ENCODE data around the gene KLHDC8A. TPM values are rescaled to one million over a fixed set of nuclear protein-coding genes. Genes with fewer than 3 reads are reported as not detected.

The KLHDC8A gene
- total RNA-seq, 1 donor from 2014 or later: not detected

DNA sequence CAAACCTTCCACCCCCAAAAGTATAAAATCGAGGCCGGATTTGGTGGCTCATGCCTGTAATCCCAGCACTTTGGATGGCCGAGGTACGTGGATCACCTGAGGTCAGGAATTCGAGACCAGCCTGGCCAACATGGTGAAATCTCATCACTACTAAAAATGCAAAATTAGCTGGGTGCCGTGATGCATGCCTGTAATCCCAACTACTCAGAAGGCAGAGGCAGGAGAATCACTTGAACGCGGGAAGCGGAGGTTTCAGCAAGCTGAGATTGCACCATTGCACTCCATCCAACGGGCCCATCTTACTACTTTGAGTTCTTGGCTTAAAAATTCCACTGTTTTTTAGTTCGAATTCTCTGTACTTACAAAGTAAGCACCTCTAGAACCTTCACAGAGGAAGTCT lies 11.0 kb downstream of the KLHDC8A start:
- intact Hi-C loops (cut with micrococcal nuclease): loop anchor here (1.0 kb wide), 1 partner anchor 10 kb away; no protein-coding TSS in a partner anchor

- intact Hi-C loops (cut with micrococcal nuclease): no loop called here
Measured at GRCh38 chr1:205344066-205344928, 12.4 kb downstream of the KLHDC8A start.

DNA sequence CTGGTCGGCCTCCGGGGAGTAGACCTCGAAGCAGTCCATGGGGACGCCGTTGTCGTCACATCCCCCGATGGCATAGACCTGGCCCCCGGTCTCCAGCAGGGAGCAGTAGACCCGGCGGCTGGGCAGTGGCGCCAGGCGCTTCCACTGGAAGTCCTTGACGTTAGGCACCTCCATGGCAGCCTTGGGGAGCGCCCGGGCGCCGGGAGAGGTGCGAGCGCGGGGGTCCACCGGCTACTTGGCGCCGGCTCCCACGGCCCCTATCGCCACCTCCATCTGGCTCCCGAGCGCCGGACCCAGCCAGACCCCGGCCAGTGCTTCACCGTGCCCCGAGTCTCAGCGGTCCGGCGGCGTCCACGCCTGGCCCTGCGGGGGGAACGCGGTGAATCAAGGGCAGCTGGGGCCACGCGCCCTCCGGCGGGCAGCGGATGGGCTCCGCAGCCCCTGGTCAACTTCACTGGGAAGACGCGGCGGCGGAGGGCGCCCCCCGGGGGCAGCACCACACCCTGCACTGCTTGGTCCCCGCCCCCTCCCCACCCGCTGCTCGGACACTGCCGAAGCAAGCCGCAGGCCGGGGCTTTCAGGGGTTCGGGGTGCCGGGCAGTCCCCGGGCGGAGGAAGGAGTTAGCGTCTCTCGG lies 13.2 kb downstream of the KLHDC8A start:
- intact Hi-C loops (cut with micrococcal nuclease): no loop called here

DNA sequence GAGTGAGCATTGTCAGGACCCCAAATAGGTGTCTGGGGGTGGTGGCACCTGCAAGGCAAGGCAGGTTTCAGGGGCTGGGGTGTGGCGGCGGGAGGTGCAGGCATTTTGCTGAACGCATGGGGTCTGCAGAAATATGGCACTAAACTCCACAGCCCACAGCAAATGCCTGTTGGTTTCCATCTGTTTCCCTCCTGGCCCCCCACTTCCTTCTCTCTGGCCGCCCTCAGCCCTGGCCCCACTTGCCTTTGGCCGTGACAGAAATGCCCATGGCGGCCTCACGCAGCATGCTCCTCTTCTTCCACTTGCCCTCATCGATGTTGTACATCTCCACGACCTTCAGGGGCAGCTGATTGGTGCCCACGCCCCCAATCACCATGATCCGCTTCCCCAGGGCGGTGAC lies 13.7 kb downstream of the KLHDC8A start:
- intact Hi-C loops (cut with micrococcal nuclease): no loop called here

GRCh38 chr1:205340676-205341075 lies 16.0 kb downstream of the KLHDC8A start:
- intact Hi-C loops (cut with micrococcal nuclease): no loop called here

GRCh38 chr1:205339717-205340116 lies 17.0 kb downstream of the KLHDC8A start:
- intact Hi-C loops (cut with micrococcal nuclease): no loop called here

DNA sequence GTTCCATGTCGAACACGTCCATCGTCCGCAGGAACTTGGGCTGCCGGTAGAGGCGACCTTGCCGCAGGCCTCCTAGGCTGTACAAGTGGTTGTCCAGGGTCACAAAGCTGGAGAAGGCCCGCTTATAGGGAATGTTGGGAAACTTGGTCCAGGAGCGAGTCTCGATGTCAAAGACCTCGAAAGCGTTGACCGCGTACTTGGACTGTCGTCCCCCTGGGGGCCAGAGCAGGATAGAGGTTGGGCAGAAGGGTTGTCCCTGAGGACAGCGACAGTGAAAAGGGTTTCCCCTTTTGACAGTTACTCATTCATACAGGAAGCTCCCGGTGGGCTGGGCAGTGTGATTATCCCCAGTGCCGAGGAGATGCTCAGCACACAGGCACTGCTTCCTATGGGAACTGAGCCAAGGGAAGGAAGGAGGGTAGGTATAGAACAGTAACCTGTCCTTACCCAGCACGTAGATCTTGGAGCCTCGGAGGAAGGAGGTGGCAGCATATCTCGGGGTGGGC lies 17.5 kb downstream of the KLHDC8A start:
- intact Hi-C loops (cut with micrococcal nuclease): no loop called here

DNA sequence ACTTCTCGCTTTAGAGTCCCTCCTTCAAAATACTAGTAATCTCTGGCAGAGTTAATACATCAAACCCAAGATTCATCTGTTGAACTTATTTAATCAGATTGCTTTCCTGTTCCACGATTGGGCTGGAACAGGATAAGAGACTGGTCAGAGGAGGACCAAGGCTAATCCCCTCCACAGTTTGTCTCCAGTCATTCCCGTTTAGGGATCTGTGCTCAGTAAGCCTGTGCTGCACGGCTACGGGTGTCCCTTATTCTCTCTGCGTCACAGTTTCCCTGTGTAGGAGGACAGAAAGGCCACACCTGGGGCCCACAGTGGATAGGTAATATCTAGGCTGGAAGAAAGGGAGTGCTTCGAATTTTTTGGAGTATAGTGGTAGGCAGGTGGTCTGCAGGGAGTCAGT lies 18.7 kb downstream of the KLHDC8A start:
- intact Hi-C loops (cut with micrococcal nuclease): no loop called here

DNA sequence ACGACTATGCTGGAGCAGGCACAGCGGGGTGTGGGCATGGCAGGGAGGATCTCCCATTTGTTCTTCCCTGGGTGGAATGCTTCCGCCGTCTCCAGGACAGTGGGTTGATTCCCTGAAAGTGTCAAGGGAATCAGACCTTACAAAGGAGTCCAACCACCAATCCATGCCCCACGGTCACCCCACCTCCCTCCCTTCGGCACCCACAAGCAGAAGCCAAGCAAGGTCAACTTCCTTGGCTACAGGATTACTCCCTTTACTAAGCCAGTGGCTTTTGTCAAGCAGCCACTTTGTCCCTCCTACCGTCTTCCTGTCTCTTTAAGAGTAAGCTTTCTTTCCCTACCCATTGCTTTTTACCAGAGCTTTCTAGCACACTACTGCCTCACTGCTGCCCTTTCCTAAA lies 19.2 kb downstream of the KLHDC8A start:
- intact Hi-C loops (cut with micrococcal nuclease): no loop called here

GRCh38 chr1:205335692-205336091 lies 21.0 kb downstream of the KLHDC8A start:
- intact Hi-C loops (cut with micrococcal nuclease): loop anchor here (1.0 kb wide), 4 partner anchors 10 to 189 kb away; no protein-coding TSS in a partner anchor

- intact Hi-C loops (cut with micrococcal nuclease): no loop called here
Measured at GRCh38 chr1:205332015-205332791, 24.5 kb downstream of the KLHDC8A start.

DNA sequence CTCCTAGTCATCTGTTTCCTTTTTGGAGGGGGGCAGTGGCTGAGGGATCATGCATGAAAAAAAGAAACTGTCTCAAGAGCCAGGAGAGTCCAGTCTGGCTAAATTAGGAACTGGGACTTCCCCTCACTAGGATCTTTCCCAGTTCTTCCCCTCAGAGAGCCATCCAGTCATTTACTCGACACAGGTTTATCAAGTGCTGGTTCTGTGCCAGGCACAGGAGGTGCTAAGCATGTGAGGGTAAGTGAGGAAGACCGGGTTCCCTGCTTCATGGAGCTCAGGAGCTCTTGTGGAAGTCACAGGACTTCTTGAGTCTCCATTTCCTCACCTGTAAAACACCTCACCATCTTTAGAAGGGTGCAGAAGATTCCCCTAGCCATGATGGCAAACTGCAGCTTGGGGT lies 26.6 kb downstream of the KLHDC8A start:
- intact Hi-C loops (cut with micrococcal nuclease): no loop called here

DNA sequence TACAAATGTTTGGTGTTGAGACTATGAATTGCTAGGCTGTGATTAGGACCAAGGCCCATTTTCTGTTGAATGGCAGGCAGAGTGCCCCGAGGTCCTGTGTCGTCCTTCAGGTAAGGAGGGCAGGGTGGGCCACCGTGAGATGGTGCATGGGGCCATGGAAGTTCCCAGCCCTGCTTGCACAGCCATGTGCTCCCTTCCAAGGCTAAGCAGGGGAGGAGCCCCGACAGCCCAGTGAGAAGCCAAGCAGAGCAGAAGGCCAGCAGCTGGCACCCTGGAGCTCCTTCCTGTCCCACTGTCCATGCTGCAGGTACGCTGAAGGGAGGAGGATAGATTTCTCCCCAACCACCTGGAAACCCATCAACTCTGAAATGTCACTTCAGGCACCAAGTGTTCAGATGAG lies 27.0 kb downstream of the KLHDC8A start:
- intact Hi-C loops (cut with micrococcal nuclease): loop anchor here (10.0 kb wide), 1 partner anchor 345 kb away; no protein-coding TSS in a partner anchor

- intact Hi-C loops (cut with micrococcal nuclease): loop anchor here (10.0 kb wide), 1 partner anchor 344 kb away; no protein-coding TSS in a partner anchor
Measured at GRCh38 chr1:205328476-205328875, 28.2 kb downstream of the KLHDC8A start.

DNA sequence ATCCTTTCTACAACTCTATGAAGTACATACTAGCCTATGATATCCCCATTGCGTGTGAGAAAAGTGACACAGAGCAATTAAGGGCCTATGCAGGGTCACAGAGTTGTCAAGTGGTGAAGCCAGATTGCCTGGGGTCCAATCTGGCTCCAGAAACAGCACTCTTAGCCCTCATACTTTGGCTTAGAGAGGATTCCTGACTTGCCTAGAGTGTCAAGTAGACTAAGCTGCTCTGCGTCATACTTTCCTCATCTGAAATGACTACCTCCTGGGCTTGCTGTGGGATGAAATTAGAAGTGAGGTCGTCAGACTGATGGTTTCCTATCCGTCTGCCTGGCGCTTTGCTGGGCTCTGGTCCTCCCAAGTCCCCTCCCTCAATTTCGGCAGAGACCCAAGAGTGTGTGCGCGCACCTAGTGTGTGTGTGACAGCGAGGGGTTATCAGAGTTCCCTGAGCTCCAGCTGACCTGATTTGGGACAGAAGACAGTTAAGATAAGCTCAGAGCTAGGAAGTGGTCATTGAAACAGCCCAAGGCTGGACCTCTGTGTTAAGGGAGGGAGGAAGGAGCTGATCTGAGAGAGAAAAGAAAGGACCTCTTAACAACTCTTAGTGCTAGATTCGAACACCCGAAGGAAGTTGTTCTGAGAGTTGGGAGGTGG lies 29.8 kb downstream of the KLHDC8A start:
- intact Hi-C loops (cut with micrococcal nuclease): loop anchor here (10.0 kb wide), 1 partner anchor 342 kb away; no protein-coding TSS in a partner anchor

- intact Hi-C loops (cut with micrococcal nuclease): loop anchor here (1.0 to 10.0 kb wide), 2 partner anchors 52 to 341 kb away; no protein-coding TSS in a partner anchor
Measured at GRCh38 chr1:205325334-205325884, 31.3 kb downstream of the KLHDC8A start.

DNA sequence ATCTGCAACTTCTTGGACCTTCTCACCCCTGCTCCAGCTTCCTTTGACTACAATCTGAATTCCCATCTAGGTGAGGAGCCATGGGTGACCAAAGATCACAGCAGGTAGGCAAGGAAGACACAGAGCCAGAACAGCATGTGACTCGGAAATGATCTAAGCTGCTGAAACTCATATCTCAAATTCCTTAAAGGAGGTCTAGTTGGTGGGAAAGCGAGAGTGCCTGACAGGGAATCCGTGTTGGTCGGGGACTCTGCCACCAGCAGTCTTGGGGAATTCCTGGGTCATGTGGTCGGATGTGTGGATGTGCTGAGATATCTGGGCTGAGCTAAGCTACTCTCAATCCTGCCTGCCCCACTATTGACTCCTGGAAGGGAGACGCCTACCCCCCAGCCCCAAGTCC lies 31.9 kb downstream of the KLHDC8A start:
- intact Hi-C loops (cut with micrococcal nuclease): loop anchor here (1.0 to 10.0 kb wide), 2 partner anchors 51 to 340 kb away; no protein-coding TSS in a partner anchor

DNA sequence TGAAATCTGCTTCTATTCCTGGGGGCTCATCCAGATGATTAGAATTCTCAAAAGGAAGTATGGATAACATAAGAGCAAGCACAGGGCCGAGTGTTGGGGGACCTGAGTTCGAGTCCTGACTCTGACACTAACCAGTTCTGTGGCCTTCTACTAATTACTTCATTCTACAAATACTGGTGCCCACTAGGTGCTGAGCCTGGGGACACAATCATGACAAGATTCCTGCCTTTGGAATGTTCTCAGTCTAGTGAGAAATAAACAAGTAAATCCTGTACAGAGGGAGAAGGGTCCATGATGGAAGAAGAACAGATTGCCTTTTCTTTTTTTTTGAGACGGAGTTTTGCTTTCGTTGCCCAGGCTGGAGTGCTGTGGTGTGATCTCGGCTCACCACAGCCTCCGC lies 32.9 kb downstream of the KLHDC8A start:
- intact Hi-C loops (cut with micrococcal nuclease): loop anchor here (10.0 kb wide), 1 partner anchor 339 kb away; no protein-coding TSS in a partner anchor

DNA sequence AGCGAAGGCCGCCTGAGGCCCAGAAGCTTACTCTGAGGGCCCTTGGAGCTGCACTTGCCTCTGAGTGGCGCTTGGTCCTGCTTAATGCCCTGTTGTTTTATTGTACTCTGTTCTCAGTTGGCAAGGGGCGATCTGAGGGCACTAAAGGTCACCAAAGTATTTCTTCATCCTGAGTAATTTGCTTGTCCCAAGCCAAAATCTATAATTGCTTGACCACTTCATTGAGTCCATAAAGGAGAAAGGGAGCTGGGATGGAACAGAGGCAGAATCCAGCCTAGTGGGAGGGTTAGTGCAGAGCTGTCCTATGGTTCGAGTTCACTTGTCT lies 34.8 kb downstream of the KLHDC8A start:
- intact Hi-C loops (cut with micrococcal nuclease): loop anchor here (1.0 to 10.0 kb wide), 7 partner anchors 9 to 337 kb away; no protein-coding TSS in a partner anchor
